Activated T-cell treated with anti-CD3 and anti-CD28 coated beads for 48 hours (primary cell): Measurements from ENCODE around the gene AMBP.

Experiments
- DNase-seq: peaks from one replicate; pipeline ENCODE4 v3.0.0-alpha.2; 2020; ENCODE audit warnings: low read depth

AMBP gene

GRCh38 chr9:114078021-114078780, at the start of gene AMBP:
Gene AMBP (minus strand): TSS chr9:114078300. CDS start chr9:114078209, 91 bp downstream.
- DNase-seq, result no peak

DNA sequence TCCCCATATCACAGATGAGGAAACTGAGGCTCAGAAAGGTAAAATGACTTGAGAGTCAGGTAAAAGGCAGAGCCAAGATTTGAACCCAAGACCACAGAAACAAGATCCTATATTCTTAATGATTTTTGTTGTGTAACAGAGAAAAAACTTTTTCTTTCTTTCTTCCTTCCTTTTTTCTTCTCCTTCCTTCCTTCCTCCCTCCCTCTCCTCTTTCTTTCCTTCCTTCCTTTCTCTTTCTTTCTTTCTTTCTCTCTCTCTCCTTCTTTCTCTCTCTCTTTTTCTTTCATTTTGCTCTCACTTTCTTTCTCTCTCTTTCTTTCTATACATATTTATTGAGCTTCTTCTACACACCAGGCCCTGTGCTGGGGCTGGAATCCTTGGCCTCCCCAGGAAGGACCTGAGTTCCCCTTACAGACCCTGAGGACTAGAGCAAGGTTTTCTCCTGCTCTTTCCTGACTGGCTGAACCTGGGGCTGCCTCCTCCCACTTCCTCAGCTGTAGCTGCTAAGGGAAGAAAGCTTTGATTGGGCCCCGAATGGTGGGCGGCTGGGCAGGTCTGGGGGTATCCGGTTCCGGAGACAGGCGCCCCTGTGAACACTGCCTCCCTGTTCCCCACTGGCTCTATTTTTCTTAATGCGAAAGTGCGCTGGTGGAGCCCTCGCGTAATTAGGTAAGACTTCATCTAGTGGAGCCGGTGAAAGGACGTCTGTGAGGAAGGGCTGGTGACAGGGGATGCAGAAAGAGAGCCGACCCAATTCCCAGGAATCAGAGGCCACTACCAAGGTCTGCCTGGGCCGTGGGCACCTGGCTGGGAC, 48.4 kb upstream of the AMBP start:
- DNase-seq, result no peak

DNA sequence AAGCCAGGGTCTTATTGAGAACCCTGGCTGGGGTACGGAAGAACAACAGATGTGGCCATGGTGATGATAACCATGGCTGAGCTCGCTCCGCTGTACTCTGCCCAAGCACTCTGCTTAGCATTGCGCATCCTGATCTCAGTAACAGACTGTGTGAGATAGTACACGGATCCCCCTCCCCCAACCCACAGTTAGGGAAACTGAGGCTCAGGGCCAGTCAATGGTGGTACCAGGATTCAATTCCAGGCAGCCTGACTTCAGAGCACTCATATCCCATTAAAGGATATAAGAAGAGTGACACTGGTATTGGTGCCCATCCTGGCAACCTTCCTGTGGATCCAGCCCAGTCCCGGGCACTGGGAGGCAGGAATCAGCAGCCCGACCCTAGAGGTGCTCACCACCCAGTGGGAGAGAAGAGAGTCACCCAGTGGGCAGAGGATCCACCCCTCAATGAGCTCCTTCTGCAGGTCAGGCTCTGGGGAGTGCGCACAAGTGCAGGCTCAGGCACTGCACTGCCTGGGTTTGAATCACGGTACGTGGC, 47.4 kb upstream of the AMBP start:
- no peak for DNase-seq

DNA sequence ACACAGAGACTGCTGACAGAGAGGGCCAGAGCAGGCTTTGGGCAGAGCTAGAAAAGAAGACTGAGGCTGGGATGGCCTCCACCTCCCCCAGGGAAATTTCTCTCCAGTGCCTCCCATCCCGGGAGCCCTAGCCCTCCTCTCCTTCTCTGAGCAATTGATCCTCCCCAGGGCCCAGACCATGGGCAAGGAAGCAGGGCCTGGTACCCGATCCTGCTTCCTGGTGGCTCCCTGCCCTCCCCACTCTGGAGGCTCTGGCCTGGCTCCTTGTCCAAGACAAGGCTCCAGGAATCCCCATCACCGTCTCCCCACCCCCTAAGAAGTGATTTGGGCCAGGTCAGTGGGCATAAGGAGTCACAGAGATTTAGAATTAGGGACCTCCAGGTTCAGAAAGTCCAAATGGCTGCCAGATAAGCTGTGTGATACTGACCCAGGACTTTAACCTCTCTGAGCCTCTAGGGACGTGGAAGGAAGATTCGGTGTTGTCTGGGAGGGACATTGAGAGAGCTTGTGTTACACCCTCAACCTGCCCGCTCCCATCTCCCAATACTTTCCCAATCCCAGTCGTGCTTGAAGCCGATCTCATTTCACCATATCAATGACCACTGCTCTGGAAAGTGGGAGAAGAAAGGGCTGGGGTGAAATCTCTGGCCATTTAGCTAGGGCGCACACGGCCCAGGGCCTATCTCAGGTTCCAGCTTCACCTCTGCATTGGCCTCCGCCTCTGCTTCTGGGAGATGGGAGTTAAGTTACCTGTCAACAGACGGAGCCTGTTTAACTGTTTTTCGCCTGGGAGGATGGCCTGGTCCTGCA, 46.8 kb upstream of the AMBP start:
- DNase-seq, result no peak

- DNase-seq, result no peak
These were observed 46.0 kb upstream of the AMBP start for GRCh38 chr9:114124138-114124537.

DNA sequence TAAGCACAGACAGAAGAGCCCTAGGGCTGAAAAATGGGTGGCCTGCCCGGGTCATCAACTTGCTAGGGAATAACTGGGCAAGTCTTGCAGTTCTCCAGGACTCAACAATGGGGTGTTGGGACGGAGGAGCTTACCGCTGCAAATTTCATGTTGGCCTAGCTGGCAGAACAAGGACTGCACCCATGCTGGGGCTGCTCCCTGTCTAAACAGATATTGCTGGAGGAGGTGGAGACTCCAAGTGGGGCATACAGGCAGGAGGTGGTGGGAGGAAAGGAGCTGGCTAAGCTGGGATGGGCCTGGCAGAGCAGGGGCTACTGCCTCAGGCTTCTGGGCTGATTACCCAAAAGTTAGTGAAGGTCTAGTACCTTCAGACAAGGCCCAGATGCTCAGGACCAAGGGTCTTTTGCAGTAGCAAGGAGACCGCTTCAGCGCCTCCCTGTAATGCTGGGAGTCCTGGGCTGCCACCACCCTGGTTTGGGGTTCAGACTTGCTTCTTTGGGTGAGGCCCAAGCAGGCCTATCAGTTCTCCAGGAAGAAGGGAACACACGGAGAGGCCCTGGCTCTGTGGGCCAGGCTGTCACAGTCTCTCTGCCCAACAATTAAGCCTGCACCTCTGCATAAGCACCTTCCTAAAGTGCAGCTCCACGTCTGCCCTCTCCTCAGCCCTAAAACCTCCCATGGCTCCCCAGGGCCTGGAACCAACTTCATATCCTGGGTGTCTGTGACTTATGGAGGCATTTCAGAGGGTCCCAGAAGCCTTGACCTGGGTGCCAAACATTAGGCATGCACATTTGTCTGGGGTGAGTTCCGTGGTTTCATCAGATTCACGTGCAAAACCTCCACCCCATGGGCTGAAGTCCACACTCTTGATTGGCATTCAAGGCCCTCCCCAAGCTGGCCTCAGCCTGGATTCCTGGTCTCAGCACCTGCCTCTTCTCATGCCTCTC, 45.2 kb upstream of the AMBP start:
- DNase-seq, result no peak

- DNase-seq, result no peak
These were observed 44.3 kb upstream of the AMBP start for GRCh38 chr9:114122136-114123027.

- no peak for DNase-seq
These were observed 43.4 kb upstream of the AMBP start for GRCh38 chr9:114121227-114122135.

- no peak for DNase-seq
These were observed 42.3 kb upstream of the AMBP start for GRCh38 chr9:114120192-114121014.

DNA sequence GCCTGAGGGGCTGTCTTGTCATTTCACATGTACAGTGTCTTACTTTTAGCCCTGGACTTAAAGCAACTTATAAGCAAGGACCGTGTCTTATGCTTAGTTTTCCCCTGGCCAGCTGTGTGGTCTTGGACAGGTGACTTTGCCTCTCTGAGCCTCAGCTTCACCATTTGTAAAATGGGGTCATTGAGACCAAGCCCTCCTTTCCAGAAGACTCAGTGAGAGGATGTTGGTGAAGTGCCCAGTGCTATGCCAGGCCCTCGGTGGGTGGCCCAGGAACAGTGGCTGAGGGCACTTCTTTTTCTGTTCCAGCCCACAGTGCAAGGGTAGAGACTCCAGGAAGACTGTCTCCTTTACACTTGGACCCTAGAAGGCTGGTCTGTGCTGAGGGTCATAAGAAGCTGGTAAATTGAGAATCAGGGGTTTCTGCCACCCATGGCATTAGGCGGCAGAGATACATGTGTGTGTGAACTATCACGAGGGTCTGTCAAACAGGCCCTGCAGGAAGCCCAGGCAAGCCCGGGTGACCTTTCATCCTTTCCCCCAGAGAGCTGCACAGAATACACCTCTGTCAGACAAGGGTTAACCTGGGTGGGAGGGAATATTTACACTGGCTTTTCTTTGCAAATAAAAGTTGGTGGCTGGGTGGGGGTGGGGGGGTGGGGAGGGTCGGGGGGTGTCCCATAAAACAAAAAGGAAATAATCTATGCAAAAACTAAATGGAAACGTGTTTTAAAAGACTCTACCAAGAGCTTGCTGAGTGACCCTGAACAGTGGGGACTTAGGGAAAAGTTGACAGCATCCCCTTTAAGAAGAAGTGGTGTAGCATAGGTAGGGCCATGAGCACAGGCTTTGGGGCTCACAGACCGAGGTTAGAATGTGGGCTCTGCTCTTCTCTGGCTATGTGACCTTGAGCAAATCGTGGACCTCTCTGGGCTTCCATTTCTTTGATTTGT, 41.4 kb upstream of the AMBP start:
- DNase-seq, result no peak

GRCh38 chr9:114117996-114118830, 40.1 kb upstream of the AMBP start:
- DNase-seq, result no peak

DNA sequence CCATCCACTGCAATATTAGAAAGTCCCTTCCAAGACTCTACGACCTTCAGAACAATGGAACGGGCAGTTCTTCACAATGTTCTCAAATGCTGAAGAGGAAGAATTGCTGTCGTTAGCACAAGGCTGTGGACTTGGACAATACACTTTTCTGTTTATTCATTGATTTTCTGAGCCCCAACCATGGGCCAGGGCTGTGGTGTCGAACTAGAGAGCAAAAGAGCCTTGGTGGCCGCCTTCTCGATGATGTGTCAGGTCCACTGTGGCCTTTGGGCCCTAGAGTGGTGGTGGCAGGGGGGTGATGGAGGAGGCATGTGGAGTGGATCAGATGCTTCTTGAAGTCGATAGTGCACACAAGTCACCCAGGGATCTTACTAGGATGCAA, 39.5 kb upstream of the AMBP start:
- DNase-seq, result no peak

DNA sequence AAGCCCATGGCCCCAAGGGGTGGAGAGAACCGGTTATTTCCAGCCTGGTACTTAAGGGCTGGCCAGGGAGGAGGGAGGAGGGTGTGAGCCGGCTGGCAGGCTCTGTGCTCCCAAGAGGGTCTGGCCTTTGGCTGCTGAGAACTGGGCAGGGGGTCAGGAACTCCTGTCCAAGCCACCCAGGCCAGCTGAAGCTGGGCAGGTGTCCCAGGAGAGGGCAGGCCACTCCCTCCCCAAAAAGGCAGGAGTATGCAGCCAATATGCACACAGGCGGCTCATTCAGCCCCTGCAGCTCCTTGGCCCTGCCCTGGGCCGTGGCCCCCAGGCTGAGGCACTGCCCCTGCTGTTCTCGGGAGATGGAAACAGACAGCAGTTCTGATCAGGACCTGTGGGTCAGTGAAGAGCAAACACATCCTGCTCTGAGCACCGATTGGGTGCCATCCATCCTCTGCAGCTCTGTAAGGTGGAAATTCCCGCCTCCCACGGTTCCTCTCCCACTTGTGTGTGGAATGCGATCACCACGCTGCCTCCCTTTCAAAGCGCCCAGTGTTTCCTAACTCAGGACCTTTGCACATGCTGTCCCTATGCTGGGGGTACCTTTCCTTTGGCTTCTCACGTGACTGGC, 38.1 kb upstream of the AMBP start:
- no peak for DNase-seq

- DNase-seq, result no peak
These were observed 37.6 kb upstream of the AMBP start for GRCh38 chr9:114115654-114116125.

DNA sequence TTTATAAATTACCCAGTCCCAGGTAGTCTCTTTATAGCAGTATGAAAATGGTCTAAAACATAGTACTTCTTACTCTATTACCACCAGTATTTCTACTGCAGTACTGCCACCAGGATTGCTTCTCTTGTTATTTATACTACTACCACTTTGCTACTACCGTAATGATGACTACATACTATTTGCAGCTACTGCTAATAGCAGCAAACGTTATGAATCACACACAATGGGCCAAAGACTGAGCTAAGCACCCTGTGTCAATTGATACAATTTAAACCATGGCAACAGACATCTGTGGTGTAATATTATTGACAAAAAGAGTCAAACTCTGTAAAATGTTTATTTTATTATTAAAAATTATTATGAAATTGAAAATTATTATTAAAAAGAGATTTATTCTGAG, 36.3 kb upstream of the AMBP start:
- no peak for DNase-seq
